SIG-M5 (cell line): Measurements from ENCODE around the gene CHAC1.
A peak's percentile ranks its signal among the peaks of the same experiment; 100 is the strongest.

Experiments used
- DNase-seq: peaks from one replicate; lab custom pipeline; 2025; lab: John Stamatoyannopoulos, UW

The CHAC1 gene, protein sequence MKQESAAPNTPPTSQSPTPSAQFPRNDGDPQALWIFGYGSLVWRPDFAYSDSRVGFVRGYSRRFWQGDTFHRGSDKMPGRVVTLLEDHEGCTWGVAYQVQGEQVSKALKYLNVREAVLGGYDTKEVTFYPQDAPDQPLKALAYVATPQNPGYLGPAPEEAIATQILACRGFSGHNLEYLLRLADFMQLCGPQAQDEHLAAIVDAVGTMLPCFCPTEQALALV

GRCh38 chr15:40952901-40953712 is at the start of gene CHAC1:
Gene CHAC1, plus strand, starts transcription at chr15:40953471. Its CDS starts 113 bp downstream, at chr15:40953584.
- DNase-seq = peak; percentile 73

GRCh38 chr15:40904552-40905201 is 48.6 kb upstream of the CHAC1 start:
- DNase-seq = no peak

GRCh38 chr15:40906091-40906990 is 46.9 kb upstream of the CHAC1 start:
- DNase-seq = no peak

GRCh38 chr15:40906991-40907802 is 46.1 kb upstream of the CHAC1 start:
- no peak for DNase-seq

DNA sequence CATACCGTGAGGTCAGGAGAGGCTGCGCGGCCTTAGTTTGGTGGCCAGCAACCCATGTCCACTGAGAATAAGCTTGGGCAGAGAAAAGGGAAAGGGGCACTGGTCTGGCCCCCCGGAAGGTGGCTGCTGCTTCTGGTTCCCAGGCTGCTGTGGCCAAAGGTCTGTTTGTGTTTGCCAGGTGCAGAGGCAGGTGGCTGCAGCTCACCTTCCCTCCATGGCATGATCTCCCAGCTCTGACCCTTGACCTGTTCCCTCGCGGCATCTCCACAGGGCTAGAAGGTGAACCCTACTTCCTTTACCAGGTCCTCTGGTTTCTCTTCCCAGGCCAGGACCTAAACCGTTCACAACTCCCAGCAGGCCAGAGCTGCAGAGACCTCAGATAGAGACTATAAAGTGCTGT is 45.2 kb upstream of the CHAC1 start:
- DNase-seq = no peak

GRCh38 chr15:40909662-40910630 is 43.3 kb upstream of the CHAC1 start:
- no peak for DNase-seq

GRCh38 chr15:40911141-40911540 is 42.1 kb upstream of the CHAC1 start:
- no peak for DNase-seq

DNA sequence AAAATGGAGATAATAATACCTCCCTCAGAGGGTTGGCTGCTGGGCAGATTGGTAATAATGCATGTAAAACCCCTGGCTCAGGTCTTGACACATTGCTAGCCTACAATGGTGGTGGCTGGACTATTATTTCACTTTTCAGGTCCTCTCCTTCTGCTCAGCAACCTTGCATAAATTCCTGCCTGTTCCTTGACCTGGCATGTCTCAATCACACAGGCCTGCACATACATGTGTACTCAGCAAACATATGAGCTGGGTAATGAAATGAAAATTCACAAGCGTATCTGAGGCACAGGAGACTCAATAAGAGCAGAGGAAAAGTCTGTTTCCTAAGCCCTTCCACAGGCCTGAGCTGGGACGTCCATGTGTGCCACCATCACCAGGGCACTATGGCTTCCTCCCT is 41.6 kb upstream of the CHAC1 start:
- DNase-seq = no peak

DNA sequence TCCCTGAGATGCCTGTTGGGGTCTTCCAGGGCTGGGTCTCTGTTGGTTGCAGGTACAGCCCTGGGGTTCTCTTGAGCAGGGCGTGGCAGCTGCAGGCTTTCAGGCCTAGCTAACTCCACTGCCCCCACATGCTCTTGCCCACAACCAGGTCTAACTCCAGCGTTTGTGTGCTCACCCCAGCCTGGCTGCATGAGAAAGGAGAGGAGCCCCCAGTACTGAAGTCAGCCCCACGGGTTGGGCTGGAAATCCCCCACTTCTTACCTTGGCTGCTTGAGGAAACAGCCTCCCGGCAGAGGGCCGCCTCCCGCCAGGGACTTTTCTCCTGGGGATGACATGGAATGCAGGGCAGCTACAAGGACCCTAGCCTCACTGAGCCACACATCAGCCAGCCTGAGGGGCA is 40.8 kb upstream of the CHAC1 start:
- no peak for DNase-seq

GRCh38 chr15:40914013-40914412 is 39.3 kb upstream of the CHAC1 start:
- no peak for DNase-seq

DNA sequence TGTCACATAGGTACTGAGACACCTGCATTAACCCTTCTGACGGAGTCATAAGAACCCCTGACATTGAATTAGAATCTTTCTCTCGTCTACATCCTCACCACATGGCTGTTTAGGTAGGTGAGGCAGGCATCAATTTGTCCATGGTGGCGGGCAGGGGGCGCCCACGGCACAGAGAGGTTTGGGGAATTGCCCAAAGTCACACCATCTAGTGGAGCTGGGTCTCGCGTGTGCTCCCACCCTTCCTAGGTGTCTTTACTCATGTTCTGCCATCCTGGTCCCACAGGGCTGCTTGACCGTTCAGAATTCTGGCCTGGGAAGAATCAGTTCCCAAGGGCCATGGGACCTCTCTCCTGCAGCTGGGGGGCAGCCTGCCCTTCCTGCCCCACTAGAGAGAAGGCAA is 38.8 kb upstream of the CHAC1 start:
- DNase-seq = no peak

DNA sequence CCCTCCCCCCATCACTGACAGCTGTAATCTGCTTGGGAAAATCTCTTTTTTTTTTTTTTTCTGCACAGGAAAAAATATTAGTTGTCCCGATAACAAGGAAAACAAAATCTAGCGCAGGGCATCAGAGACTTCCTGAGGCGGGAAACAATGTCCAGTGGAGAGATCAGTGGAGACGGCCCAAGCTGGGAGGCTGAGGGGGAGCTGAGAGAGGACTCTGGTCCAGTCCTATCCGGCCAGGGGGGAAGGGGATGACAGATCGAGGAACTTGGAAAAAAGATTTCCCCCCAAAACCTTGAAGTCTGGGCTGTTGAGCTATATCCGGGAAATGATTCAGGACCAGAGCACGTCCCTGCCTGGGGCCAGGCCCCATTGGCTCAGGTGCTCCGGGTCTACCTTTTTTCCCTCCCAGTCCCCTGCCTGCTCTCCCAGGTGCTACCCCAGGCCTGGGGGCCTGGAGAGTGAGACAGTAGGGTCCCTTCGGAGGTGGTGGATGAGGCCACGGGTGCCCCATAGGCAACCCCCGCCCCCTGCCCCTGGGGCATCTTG is 38.1 kb upstream of the CHAC1 start:
- no peak for DNase-seq

GRCh38 chr15:40915679-40916078 is 37.6 kb upstream of the CHAC1 start:
- DNase-seq = no peak

GRCh38 chr15:40917585-40917984 is 35.7 kb upstream of the CHAC1 start:
- no peak for DNase-seq

DNA sequence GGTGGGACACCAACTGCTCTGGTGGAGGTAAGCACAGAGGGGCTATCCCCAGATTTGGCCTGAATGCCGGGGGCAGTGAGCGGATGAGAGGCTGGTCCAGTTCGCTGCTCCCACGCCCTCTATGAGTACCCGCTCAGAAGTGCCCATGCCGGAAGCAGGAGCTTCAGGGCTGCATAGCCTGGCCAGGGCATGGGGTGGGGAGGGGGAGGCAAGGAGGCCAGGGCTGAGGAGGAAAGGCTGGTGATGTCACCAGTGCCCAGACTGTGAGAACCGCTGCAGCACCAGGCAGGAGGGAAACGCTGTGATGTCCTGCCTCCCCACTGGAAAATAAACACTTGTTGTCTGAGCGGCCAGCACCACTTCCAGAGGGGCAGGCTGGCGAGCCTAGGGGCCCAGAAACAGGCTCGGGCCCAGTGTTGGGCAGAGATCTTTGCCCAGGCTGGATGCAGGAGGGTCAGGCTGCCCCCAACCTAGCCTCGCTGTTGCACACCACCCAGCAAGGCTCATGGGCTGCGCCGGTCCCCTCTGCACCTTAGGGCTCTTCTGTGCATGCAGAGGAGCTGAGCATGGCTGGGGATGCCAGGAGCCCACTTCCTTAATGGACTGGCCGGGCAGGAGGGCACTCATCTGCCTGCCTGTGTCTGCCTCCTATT is 35.0 kb upstream of the CHAC1 start:
- no peak for DNase-seq

GRCh38 chr15:40918799-40919392 is 34.4 kb upstream of the CHAC1 start:
- no peak for DNase-seq

- DNase-seq = no peak
Measured at GRCh38 chr15:40921949-40922607, 31.2 kb upstream of the CHAC1 start.

DNA sequence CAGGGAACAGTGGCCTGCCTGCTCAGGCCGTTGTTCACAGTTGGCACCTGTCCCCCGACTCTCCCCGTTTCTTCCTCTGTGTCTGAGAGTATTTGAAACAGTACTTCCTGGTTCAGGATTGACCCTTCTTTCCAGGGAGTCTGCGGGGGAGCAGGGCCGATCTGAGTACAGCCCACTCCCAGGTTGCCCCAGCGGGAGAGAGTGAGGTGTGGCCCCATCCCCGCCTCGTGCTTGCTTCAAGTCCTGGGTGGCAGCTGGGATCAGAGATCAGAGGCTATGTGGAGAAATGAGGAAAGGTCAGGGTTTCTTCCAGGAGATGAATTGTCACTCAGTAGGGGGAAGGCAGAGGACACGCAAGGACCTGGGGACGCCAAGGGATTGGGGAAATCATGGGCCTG is 30.7 kb upstream of the CHAC1 start:
- DNase-seq = no peak
